DND-41 (cell line): ENCODE data around the gene PPDPF.

ENCODE experiments used
- EZH2 ChIP-seq: IDR thresholded peaks from 3 replicates; pipeline ENCODE4 v1.6.1; 2012; ENCODE audit warnings: borderline replicate concordance, low read depth, mild to moderate bottlenecking, moderate library complexity, low read length, inconsistent platforms; ENCODE audit not compliant: severe bottlenecking
- TF ChIP-seq, protein P1 (sequence below): IDR thresholded peaks from 2 replicates; pipeline ENCODE4 v1.5.1; 2012; ENCODE audit warnings: borderline replicate concordance, low read length, moderate library complexity, mild to moderate bottlenecking; ENCODE audit not compliant: poor library complexity, severe bottlenecking; ENCODE audit errors: extremely low read depth

- TF ChIP-seq, protein P1, sequence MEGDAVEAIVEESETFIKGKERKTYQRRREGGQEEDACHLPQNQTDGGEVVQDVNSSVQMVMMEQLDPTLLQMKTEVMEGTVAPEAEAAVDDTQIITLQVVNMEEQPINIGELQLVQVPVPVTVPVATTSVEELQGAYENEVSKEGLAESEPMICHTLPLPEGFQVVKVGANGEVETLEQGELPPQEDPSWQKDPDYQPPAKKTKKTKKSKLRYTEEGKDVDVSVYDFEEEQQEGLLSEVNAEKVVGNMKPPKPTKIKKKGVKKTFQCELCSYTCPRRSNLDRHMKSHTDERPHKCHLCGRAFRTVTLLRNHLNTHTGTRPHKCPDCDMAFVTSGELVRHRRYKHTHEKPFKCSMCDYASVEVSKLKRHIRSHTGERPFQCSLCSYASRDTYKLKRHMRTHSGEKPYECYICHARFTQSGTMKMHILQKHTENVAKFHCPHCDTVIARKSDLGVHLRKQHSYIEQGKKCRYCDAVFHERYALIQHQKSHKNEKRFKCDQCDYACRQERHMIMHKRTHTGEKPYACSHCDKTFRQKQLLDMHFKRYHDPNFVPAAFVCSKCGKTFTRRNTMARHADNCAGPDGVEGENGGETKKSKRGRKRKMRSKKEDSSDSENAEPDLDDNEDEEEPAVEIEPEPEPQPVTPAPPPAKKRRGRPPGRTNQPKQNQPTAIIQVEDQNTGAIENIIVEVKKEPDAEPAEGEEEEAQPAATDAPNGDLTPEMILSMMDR, result no peak
- TF ChIP-seq EZH2, result no peak
Measured at GRCh38 chr20:63553933-63554290, 33.3 kb downstream of the PPDPF start, which contains the start of gene FNDC11.
